Renal pelvis (tissue), 12 donors: Measurements from ENCODE around the gene CD53. TPM values are rescaled to one million over a fixed set of nuclear protein-coding genes. Genes with fewer than 3 reads are reported as not detected.
"Not testable (repeated sequence)": the region's sequence is repeated elsewhere in the genome, so short reads cannot be mapped to it uniquely, and the experiment has no call there.

Source experiments
- DNase-seq: peaks from one replicate; pipeline ENCODE4 v3.0.0-alpha.2; 2013
- long read RNA-seq, 16 experiments: transcript quantifications; one replicate each; lab custom pipeline, GENCODE V29; 2026
- polyA plus RNA-seq, 3 donors: library from polyadenylated mRNA; unstranded; fragments of 120-200 nt; gene quantifications; one replicate each; pipeline ENCODE4 v1.2.1, GENCODE V29; 2013; ENCODE audit not compliant: insufficient read length in 3 of 3

The CD53 gene
- polyA plus RNA-seq: 1 to 10 TPM; 6.4 to 6.8 (median 6.6) TPM
- long read RNA-seq, donor 1, partial matches to known transcripts: 0 of 1 reads
- long read RNA-seq, donor 1, other reads (novel, unspliced or antisense): 0 of 1 reads
- long read RNA-seq, donor 2, partial matches to known transcripts: 0 of 4 reads
- long read RNA-seq, donor 2, other reads (novel, unspliced or antisense): 0 of 4 reads
- long read RNA-seq, donor 3, transcript CD53-201 (8 exons, 1,505 nt): major isoform, 5 of 10 reads
- long read RNA-seq, donor 3, partial matches to known transcripts: 0 of 10 reads
- long read RNA-seq, donor 3, other reads (novel, unspliced or antisense): 5 of 10 reads
- long read RNA-seq, donor 4, partial matches to known transcripts: 0 of 2 reads
- long read RNA-seq, donor 4, other reads (novel, unspliced or antisense): 0 of 2 reads
- long read RNA-seq, donor 5, partial matches to known transcripts: 0 of 1 reads
- long read RNA-seq, donor 5, other reads (novel, unspliced or antisense): 0 of 1 reads
- long read RNA-seq, donor 6: 0 reads
- long read RNA-seq, donor 7, partial matches to known transcripts: 0 of 3 reads
- long read RNA-seq, donor 7, other reads (novel, unspliced or antisense): 0 of 3 reads
- long read RNA-seq, donor 8, partial matches to known transcripts: 0 of 4 reads
- long read RNA-seq, donor 8, other reads (novel, unspliced or antisense): 0 of 4 reads
- long read RNA-seq, donor 9, partial matches to known transcripts: 0 of 5 reads
- long read RNA-seq, donor 9, other reads (novel, unspliced or antisense): 0 of 5 reads
- long read RNA-seq, donor 10: 0 reads
- long read RNA-seq, donor 11: 0 reads
- long read RNA-seq, donor 12, partial matches to known transcripts: 0 of 4 reads
- long read RNA-seq, donor 12, other reads (novel, unspliced or antisense): 0 of 4 reads
- long read RNA-seq, donor 13, partial matches to known transcripts: 0 of 1 reads
- long read RNA-seq, donor 13, other reads (novel, unspliced or antisense): 0 of 1 reads
- long read RNA-seq, donor 14: 0 reads
- long read RNA-seq, donor 15, partial matches to known transcripts: 0 of 4 reads
- long read RNA-seq, donor 15, other reads (novel, unspliced or antisense): 0 of 4 reads
- long read RNA-seq, donor 16, partial matches to known transcripts: 0 of 3 reads
- long read RNA-seq, donor 16, other reads (novel, unspliced or antisense): 0 of 3 reads

DNA sequence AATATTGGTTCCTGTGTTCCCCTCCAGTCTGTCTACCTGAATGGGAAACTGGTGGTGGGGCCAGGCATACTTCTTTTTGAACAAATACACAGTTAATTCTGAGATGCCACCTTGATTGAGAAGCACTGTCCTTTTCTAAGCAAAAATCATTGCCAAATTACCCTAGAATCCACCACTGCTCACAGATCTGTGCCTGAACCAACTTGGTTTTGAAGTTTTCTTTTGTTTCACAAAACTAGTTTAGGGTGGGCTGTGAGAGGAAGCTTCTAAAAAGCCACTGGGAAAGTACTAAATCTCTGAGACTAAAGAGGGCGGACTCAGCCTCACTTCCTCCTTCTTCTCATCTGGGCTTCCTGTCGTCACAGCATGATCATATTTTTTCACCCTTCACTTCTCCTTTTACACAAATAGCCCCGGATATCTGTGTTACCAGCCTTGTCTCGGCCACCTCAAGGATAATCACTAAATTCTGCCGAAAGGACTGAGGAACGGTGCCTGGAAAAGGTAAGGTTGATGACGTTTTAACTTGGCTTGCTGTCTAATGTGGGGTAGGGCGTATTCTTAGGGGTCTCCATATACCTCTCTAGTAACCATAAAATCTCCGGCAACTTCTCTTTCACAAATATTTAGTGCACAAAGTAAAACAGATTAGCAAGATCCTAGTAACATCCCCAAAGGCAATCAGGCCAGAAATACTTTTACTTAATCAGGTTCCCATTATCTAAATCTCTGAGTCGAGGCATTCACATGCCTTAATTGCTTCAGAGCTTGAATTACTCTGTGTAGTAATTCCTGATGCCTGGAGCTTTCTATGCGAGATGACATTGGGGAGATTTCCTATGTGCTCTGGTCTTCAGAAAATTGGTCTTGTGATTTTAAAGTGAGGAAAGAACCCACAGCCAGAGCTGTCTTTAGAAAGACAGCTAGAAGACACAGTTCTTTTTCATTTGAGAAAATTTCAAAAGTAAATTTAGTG is at the start of gene CD53:
Gene CD53 (plus strand): TSS at position 404 of the 976 bp plus-strand sequence. CDS start 18,261 bp downstream, outside the sequence.
- no peak for DNase-seq

DNA sequence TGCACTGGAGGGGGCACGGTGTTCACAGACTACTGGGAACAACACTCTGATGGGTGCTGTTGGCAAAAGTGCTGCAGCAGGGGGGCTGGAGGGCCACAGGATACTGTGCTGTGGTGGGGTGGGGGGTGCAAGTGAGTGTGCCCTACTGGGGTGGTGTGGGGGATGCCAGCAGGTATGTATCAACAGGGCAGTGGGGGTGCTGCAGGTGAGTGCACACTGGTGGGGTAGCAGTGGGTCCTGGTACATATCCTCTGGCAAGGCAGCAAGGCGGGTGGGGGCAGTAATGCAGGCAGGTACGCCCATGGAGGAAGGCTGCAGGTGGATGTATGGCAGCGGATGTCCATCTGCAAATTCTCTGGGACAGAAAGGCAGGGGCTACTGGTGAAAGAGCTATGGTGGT is 48.8 kb upstream of the CD53 start:
- no peak for DNase-seq

DNA sequence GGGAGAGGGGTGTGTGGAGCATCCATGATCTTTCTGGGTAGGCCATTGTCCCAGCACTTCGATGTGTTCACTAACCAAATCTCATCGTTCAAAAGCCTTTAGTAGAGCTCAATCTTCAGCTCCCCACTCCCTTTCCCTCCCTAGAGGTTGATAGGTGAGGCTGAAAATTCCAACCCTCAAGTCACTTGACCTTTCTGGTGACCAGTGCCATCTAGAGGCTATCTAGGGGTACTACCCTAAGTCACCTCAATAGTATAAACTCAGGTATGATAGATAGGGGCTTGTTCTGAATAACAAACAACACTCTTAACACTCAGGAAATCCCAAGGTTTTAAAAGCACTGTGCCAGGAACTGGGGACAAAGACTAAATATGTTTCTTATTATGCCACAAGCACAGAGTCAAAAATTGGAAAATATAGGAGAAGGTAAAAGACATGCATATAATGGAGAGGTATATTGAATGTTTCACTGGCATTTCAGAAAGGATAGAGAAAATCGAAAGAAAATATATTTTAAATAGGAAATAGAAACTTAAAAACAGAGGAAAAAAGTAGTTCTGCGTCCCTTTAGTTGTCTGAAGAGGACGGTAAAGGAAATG is 42.9 kb upstream of the CD53 start:
- no peak for DNase-seq

DNA sequence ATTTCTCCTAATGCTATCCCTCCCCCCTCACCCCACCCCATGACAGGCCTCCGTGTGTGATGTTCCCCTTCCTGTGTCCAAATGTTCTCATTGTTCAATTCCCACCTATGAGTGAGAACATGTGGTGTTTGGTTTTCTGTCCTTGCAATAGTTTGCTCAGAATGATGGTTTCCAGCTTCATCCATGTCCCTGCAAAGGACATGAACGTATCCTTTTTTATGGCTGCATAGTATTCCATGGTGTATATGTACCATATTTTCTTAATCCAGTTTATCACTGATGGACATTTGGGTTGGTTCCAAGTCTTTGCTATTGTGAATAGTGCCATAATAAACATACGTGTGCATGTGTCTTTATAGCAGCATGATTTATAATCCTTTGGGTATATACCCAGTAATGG is 39.2 kb upstream of the CD53 start:
- DNase-seq: not testable (repeated sequence)

- no peak for DNase-seq
These were observed 26.1 kb upstream of the CD53 start for GRCh38 chr1:110846861-110847260.

- no peak for DNase-seq
These were observed 22.8 kb upstream of the CD53 start for GRCh38 chr1:110850145-110850544.

DNA sequence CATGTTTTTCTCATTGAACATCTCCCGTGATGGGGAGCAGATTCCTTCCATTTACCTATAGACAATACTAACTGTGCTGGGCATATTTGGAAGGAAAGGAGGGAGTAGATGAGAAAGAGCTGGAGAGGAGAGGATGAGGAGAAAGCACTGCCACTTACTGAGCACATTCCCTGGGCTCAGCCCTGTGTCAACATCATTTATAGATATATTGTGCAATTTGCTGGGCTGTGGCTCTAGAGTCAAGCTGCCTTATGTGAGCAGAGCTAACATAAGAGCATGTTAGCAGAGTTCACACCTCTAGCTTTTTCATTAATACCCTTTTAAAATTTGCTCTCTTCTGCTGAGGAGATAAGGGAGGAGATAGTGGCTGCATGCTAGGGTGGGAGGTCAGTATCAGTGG is 22.3 kb upstream of the CD53 start:
- DNase-seq: no peak

DNA sequence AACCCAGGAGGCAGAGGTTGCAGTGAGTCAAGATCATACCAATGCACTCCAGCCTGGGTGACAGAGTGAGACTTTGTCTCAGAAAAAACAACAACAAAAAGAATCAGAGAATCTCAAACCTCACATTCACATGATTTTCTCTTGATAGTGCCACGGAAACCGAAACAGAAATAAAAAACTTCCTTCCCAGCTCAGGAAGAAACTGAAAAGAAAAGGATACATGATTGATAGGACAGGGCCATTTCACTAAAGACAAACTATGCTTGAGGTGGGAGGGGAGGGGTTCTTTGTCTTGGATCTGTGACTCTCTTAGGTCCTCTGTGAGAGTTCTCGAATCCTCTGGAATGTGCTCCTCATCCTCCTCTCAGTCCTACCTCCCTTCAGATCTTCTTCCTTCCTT is 19.8 kb upstream of the CD53 start:
- DNase-seq: no peak

DNA sequence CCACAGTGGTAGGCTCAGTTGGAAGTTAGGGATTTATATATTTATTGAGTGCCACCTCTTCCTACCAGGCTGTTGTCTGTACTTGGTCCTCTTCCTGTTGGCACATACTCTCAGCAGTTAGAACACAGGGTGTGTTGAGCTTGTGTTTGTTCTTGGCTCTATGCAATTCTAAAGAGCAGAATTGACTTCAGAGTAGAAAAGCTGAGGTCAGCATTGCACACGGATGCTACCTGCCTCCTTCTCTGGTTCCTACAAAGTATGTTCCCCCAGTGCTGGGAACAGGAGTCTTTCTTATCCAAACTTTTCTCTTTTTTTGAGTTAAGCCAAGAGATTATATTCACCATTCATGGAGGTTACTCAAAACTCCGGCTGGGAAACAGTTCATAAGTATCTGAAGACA is 16.5 kb upstream of the CD53 start:
- no peak for DNase-seq

- DNase-seq: no peak
These were observed 14.7 kb upstream of the CD53 start for GRCh38 chr1:110857964-110858948.

DNA sequence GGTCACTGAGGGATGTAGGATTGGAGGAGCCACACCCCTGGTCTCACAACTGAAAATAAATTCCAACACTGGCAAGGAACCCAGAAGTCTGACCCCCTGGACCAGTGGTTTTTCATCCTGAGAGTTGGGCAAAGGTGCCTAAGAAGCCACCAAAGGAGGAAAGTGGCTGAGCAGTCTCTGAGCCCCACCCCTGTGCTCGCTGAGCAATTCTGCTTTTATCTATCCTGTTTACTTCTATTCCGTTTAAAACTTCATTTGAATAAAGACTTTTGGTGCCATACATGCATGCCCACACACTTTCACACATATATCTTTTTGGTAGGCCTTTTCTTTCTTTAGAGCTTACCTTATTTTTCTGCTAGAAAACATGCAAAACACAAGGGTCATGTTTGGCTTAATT is 13.9 kb upstream of the CD53 start:
- no peak for DNase-seq

DNA sequence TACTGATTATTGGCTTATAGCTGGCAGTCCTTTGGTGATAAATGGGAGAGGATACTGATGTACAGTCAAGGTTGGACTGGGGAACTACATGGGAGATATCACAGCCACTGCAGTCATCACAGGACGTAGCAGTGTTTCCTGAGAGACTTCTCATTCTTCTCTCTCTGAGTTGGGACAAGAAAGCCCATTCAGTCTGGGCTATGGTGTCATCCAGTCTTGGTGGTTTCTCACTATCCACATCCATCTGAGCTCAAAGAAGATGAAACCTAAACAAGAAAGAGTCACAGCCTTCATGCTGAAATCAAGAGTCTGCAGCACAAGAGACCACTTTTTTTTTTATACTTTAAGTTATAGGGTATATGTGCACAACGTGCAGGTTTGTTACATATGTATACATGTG is 12.8 kb upstream of the CD53 start:
- no peak for DNase-seq

GRCh38 chr1:110860620-110861019 is 12.3 kb upstream of the CD53 start:
- not testable (repeated sequence) for DNase-seq

GRCh38 chr1:110861942-110862341 is 11.0 kb upstream of the CD53 start:
- DNase-seq: not testable (repeated sequence)

DNA sequence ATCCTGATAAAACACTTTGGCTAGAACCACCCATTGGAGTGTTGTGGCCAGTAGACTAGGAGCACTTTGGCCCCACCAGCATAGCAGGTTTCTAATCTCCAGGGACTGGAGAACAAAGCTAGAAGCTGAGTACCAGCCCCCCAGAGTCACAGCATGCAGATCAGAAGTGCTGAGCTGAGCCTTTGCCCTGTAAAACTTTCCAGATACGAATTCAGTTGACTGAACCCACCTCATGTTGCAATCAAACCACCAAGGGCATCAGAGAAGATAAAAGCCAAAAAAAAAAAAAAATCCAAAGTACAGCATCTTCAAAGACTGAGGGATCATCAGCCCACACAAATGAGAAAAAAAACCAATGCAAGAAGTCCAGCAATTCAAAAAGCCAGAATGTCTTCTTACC is 8.7 kb upstream of the CD53 start:
- no peak for DNase-seq

DNA sequence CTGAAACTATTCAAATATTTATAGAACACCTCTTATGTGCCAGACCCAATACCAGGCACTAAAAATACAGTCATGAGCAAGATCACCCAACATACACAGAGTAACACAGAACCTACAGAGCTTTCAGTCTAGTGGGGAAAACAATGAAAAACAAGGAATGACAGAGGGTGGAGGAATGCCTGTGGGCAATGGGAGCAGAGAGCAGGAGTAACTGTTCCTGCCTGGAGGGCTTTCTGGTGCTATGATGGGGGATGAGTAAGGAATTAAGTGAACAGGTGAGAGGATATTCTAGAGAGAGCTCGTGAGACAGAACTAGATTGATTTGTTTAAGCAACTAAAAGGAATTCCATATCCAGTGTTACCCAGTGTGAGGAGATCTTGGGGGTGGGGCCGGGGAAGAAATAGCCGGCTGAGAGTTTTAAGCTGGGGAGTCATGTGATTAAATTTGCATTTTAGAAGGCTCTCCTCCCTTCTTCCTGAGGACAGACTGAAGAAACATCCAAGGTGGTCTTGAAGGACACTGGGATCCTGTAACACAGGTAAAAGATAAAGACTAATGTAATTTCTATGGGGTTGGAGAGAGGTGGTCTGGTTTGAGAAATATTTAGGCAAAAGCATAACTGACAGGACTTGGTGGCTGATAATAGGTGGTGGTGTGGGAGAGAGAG is 2.1 kb upstream of the CD53 start:
- DNase-seq: no peak

DNA sequence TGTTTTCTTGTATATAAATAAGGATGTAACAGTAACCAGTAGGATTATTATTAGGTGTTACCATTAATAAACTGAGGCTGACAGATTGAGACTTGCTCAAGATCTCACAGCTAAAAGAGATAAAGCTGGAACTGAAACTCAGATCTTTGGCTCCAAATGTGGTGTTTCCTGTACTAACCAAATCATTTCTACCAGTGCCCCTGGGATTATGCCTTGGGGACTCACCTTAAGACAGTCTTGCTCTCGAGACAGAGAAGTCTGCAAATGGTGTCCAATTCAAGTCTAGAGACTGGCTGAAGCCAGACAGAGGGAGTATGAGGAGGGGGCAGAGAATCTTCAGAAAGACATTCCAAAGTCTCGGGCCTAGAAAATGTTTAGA is 593 bp upstream of the CD53 start:
- DNase-seq: no peak

- no peak for DNase-seq
These were observed 908 bp downstream of the CD53 start for GRCh38 chr1:110873856-110874255.
